ENCODE measurements around the gene KLHL29. TPM values are rescaled to one million over a fixed set of nuclear protein-coding genes. Genes with fewer than 3 reads are reported as not detected.

The KLHL29 gene
- total RNA-seq, 1 experiment from 2014 or later: 34.1 TPM

- H3K4me3 ChIP-seq: no peak overlapping the region
- no peaks in the 10 kb centered on the region for H3K9me3 ChIP-seq (replicated peaks)
- H3K27me3 ChIP-seq: no peaks in the 10 kb centered on the region
- H3K4me1 ChIP-seq: peaks cover 20% of the 10 kb centered on the region
- H3K27ac ChIP-seq: peak overlapping the region; percentile 84
- peak; percentile 81 to 90 for DNase-seq
- H3K36me3 ChIP-seq: peaks cover 54% of the 10 kb centered on the region
Measured at GRCh38 chr2:23645230-23645808, 260.3 kb downstream of the KLHL29 start.

GRCh38 chr2:23647563-23647962 lies 262.6 kb downstream of the KLHL29 start:
- DNase-seq: no peak
- H3K27ac ChIP-seq: no peak overlapping the region
- peaks cover 20% of the 10 kb centered on the region for H3K4me1 ChIP-seq
- H3K36me3 ChIP-seq: peaks cover 46% of the 10 kb centered on the region
- H3K9me3 ChIP-seq (replicated peaks): no peaks in the 10 kb centered on the region
- H3K27me3 ChIP-seq: no peaks in the 10 kb centered on the region
- no peak overlapping the region for H3K4me3 ChIP-seq

- H3K4me3 ChIP-seq: no peak overlapping the region
- no peak overlapping the region for H3K27ac ChIP-seq
- peaks cover 33% of the 10 kb centered on the region for H3K36me3 ChIP-seq
- no peak for DNase-seq
- no peaks in the 10 kb centered on the region for H3K9me3 ChIP-seq (replicated peaks)
- peaks cover 19% of the 10 kb centered on the region for H3K4me1 ChIP-seq
- no peaks in the 10 kb centered on the region for H3K27me3 ChIP-seq
Measured at GRCh38 chr2:23649303-23649702, 264.3 kb downstream of the KLHL29 start.

- no peak overlapping the region for H3K4me3 ChIP-seq
- H3K27me3 ChIP-seq: no peaks in the 10 kb centered on the region
- peaks cover 30% of the 10 kb centered on the region for H3K36me3 ChIP-seq
- no peaks in the 10 kb centered on the region for H3K9me3 ChIP-seq (replicated peaks)
- H3K27ac ChIP-seq: no peak overlapping the region
- DNase-seq: no peak
- peaks cover 13% of the 10 kb centered on the region for H3K4me1 ChIP-seq
Measured at GRCh38 chr2:23649819-23650218, 264.8 kb downstream of the KLHL29 start.

- no peak for DNase-seq
- H3K27ac ChIP-seq: no peak overlapping the region
- H3K9me3 ChIP-seq (replicated peaks): no peaks in the 10 kb centered on the region
- peaks cover 30% of the 10 kb centered on the region for H3K36me3 ChIP-seq
- H3K27me3 ChIP-seq: no peaks in the 10 kb centered on the region
- no peaks in the 10 kb centered on the region for H3K4me1 ChIP-seq
- H3K4me3 ChIP-seq: no peak overlapping the region
Measured at GRCh38 chr2:23651187-23652080, 266.5 kb downstream of the KLHL29 start.

GRCh38 chr2:23653326-23653725 lies 268.3 kb downstream of the KLHL29 start:
- peaks cover 24% of the 10 kb centered on the region for H3K36me3 ChIP-seq
- H3K9me3 ChIP-seq (replicated peaks): no peaks in the 10 kb centered on the region

GRCh38 chr2:23654756-23655155 lies 269.8 kb downstream of the KLHL29 start:
- H3K4me3 ChIP-seq: no peak overlapping the region
- no peak for DNase-seq
- no peak overlapping the region for H3K27ac ChIP-seq
- no peaks in the 10 kb centered on the region for H3K27me3 ChIP-seq
- H3K9me3 ChIP-seq (replicated peaks): no peaks in the 10 kb centered on the region
- peaks cover 13% of the 10 kb centered on the region for H3K36me3 ChIP-seq
- no peaks in the 10 kb centered on the region for H3K4me1 ChIP-seq

More at GRCh38 chr2:23653326-23653725, 268.3 kb downstream of the KLHL29 start:
- Histone ChIP-seq H3K27me3 (no peaks in the 10 kb centered on the region), H3K27ac (no peak overlapping the region), H3K4me3 (no peak overlapping the region), H3K4me1 (no peaks in the 10 kb centered on the region)
- DNase-seq: no peak

- DNase-seq: no peak
- Histone ChIP-seq H3K36me3 (peaks cover 3% of the 10 kb centered on the region), H3K4me3 (no peak overlapping the region), H3K27ac (no peak overlapping the region), H3K27me3 (no peaks in the 10 kb centered on the region), H3K4me1 (peaks cover 9% of the 10 kb centered on the region; the same call in 1 of the 2 replicates), H3K9me3 (replicated peaks) (no peaks in the 10 kb centered on the region)
Measured at GRCh38 chr2:23655934-23656596, 271.1 kb downstream of the KLHL29 start.

GRCh38 chr2:23656597-23656973 lies 271.6 kb downstream of the KLHL29 start:
- Histone ChIP-seq H3K9me3 (replicated peaks) (no peaks in the 10 kb centered on the region), H3K4me3 (no peak overlapping the region)

GRCh38 chr2:23657371-23657770 lies 272.4 kb downstream of the KLHL29 start:
- Histone ChIP-seq H3K4me3 (no peak overlapping the region), H3K27me3 (no peaks in the 10 kb centered on the region), H3K27ac (no peak overlapping the region), H3K4me1 (peaks cover 9% of the 10 kb centered on the region; the same call in 1 of the 2 replicates), H3K36me3 (peaks cover 3% of the 10 kb centered on the region), H3K9me3 (replicated peaks) (no peaks in the 10 kb centered on the region)
- no peak for DNase-seq

More at GRCh38 chr2:23656597-23656973, 271.6 kb downstream of the KLHL29 start:
- H3K4me1 ChIP-seq: peaks cover 9% of the 10 kb centered on the region; the same call in 1 of the 2 replicates
- peaks cover 3% of the 10 kb centered on the region for H3K36me3 ChIP-seq
- no peak for DNase-seq
- H3K27ac ChIP-seq: no peak overlapping the region
- H3K27me3 ChIP-seq: no peaks in the 10 kb centered on the region

GRCh38 chr2:23657934-23658333 lies 273.0 kb downstream of the KLHL29 start:
- Histone ChIP-seq H3K4me1 (peaks cover 9% of the 10 kb centered on the region; the same call in 1 of the 2 replicates), H3K4me3 (no peak overlapping the region), H3K36me3 (peaks cover 3% of the 10 kb centered on the region), H3K27ac (no peak overlapping the region), H3K27me3 (no peaks in the 10 kb centered on the region), H3K9me3 (replicated peaks) (no peaks in the 10 kb centered on the region)
- no peak for DNase-seq

GRCh38 chr2:23658466-23658942 lies 273.5 kb downstream of the KLHL29 start:
- H3K4me1 ChIP-seq: peaks cover 9% of the 10 kb centered on the region; the same call in 1 of the 2 replicates
- H3K27me3 ChIP-seq: no peaks in the 10 kb centered on the region
- H3K27ac ChIP-seq: no peak overlapping the region
- H3K4me3 ChIP-seq: no peak overlapping the region
- no peak for DNase-seq
- H3K9me3 ChIP-seq (replicated peaks): no peaks in the 10 kb centered on the region
- H3K36me3 ChIP-seq: peaks cover 2% of the 10 kb centered on the region

GRCh38 chr2:23659328-23659727 lies 274.3 kb downstream of the KLHL29 start:
- Histone ChIP-seq H3K27ac (no peak overlapping the region), H3K27me3 (no peaks in the 10 kb centered on the region), H3K9me3 (replicated peaks) (no peaks in the 10 kb centered on the region), H3K4me3 (no peak overlapping the region), H3K36me3 (no peaks in the 10 kb centered on the region; the same call in none of the 2 replicates), H3K4me1 (peaks cover 9% of the 10 kb centered on the region; the same call in 1 of the 2 replicates)
- DNase-seq: no peak

GRCh38 chr2:23659773-23660172 lies 274.8 kb downstream of the KLHL29 start:
- Histone ChIP-seq H3K4me3 (no peak overlapping the region), H3K4me1 (peaks cover 9% of the 10 kb centered on the region; the same call in 1 of the 2 replicates), H3K27ac (no peak overlapping the region), H3K27me3 (no peaks in the 10 kb centered on the region), H3K36me3 (no peaks in the 10 kb centered on the region; the same call in none of the 2 replicates), H3K9me3 (replicated peaks) (no peaks in the 10 kb centered on the region)
- DNase-seq: no peak
